ENCODE results near the gene HECTD4. TPM values are rescaled to one million over a fixed set of nuclear protein-coding genes. Genes with fewer than 3 reads are reported as not detected.

Gene HECTD4, protein sequence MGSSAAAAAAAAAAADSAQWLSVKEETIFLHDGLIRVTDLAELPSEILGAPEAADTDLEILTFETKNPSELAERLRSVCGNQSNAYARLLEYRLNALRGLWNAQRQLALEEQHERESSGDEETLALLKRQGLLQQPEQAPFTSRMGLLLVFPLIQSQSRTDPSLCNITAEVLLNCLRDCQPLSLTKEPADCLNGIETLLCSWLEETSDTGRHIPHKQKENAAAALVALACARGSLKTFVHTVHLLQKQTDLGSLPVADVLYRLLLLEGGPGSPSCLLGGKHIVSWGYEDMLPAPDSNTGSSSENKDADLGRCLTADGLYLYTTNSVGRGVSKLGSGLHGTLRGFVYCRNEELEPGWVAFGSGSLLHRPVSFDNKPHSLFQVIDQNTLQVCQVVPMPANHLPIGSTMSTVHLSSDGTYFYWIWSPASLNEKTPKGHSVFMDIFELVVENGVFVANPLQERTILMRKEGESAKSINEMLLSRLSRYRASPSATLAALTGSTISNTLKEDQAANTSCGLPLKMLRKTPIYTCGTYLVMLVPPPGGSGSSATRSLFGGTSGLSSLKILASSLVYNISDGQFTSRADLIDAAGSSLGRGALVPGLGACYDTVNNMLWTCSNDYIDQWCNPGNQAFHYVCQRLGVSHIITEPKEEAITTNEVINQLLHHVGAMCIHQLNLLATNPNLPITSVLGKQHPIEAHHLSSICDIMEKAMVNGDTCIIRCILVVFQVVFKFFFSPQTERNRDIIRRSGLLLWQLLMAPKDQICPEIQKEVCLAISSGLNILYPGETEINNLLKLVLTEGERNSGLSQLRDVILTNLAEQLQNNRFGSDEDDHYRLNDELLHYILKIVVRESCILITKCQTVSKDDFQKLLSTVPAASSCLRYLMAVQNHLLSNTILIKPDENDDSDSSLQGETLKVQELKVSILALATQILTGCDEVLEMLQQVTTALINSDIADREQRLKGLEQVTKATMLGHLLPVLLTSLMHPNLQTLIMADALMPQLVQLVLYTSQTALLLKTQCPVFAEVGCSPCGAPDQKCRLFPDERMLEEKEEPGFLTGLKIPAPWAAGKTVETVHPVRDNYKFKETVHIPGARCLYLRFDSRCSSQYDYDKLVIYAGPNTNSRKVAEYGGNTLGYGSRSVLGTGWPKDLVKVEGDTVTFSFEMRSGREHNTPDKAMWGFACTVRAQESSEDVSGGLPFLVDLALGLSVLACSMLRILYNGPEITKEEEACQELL (N-terminal part only)
- 10 to 100 TPM; 15.9 to 72.9 (median 45.2) TPM for total RNA-seq

DNA sequence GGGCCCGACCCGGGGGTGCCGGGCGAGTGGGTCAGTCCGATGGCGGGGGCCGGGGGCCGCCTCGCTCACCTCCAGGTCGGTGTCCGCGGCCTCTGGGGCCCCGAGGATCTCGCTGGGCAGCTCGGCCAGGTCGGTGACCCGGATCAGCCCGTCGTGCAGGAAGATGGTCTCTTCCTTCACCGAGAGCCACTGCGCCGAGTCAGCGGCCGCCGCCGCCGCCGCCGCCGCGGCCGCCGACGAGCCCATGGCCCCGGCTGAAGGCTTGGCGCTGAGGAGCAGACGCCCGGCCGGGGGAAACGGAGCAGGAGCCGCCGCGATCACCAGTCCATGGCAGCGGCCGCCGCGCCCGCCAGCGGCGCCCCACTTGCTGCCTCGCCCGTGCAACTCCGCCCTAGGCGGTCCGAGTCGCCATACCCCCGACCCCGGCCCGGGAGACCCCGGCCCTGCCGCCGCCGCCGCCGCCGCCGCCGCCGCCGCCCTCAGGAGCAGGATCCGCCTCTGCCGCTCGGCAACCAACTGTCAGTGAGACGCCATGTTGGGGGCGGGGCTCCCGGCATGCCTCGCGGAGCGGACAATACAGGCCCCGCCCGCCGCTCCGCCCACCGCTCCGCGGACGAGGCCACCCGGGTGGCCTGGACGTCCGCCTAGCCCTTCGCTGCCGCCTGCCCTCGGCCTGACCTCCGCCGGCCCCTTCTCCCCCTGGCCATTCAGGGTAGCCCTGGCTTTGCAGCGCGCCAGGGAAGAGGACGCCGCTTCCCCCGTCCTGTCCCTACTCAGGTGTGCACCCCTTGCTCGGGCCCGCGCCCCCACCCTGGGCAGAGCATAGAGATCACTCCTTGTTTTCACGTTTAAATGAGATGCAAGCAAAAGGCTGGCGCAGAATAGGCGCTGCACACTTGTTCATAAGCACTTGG lies at the start of gene HECTD4:
HECTD4 (minus strand) TSS at position 549 of the 914 bp plus-strand sequence; CDS start at position 246, 303 bp downstream.
- Histone ChIP-seq H3K27me3 (no peaks in the 10 kb centered on the region), H3K36me3 (no peaks in the 10 kb centered on the region), H3K9me3 (no peaks in the 10 kb centered on the region), H3K4me1 (peaks cover 0 to 15% of the 10 kb centered on the region in 2 donors), H3K27ac (peak within 1 kb of the TSS; percentile 71 to 89), H3K4me3 (peak within 1 kb of the TSS; percentile 60 to 89)
- TF ChIP-seq, protein P1, sequence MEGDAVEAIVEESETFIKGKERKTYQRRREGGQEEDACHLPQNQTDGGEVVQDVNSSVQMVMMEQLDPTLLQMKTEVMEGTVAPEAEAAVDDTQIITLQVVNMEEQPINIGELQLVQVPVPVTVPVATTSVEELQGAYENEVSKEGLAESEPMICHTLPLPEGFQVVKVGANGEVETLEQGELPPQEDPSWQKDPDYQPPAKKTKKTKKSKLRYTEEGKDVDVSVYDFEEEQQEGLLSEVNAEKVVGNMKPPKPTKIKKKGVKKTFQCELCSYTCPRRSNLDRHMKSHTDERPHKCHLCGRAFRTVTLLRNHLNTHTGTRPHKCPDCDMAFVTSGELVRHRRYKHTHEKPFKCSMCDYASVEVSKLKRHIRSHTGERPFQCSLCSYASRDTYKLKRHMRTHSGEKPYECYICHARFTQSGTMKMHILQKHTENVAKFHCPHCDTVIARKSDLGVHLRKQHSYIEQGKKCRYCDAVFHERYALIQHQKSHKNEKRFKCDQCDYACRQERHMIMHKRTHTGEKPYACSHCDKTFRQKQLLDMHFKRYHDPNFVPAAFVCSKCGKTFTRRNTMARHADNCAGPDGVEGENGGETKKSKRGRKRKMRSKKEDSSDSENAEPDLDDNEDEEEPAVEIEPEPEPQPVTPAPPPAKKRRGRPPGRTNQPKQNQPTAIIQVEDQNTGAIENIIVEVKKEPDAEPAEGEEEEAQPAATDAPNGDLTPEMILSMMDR (IDR thresholded peaks at IDR 0.05), result peak in 1 of 4 experiments; percentile 26
- peak; percentile 87 to 92 for TF ChIP-seq POLR2A (IDR thresholded peaks at IDR 0.05)
- intact Hi-C loops (cut with DNase I; ENCODE audit: low total_unique reads), result no loop called here
- DNase-seq, result peak; percentile 90 to 92

DNA sequence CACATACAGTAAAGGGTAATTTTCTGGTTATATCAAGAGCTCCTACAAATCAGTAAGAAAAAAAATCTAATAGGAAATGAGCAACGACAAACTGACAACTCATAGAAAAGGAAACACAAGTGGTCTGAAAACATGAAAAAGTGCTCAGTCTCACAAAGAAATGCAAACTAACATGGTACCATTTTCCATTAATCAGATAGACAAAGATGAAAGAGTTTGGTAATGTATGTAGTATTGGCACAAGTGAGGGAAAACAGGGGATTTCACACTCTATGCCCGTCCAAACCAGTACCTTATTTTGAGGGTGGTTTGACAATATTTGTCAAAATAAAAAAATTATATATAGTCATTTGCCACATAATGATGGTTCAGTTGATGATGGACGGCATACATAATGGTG lies 49.7 kb upstream of the HECTD4 start:
- Histone ChIP-seq H3K27ac (no peak overlapping the region), H3K36me3 (no peaks in the 10 kb centered on the region), H3K9me3 (no peaks in the 10 kb centered on the region), H3K4me1 (no peaks in the 10 kb centered on the region), H3K27me3 (no peaks in the 10 kb centered on the region), H3K4me3 (no peak overlapping the region)
- TF ChIP-seq POLR2A (IDR thresholded peaks at IDR 0.05), result no peak
- TF ChIP-seq, protein P1 (IDR thresholded peaks at IDR 0.05), result no peak
- DNase-seq, result no peak
- intact Hi-C loops (cut with DNase I; ENCODE audit: low total_unique reads), result no loop called here

DNA sequence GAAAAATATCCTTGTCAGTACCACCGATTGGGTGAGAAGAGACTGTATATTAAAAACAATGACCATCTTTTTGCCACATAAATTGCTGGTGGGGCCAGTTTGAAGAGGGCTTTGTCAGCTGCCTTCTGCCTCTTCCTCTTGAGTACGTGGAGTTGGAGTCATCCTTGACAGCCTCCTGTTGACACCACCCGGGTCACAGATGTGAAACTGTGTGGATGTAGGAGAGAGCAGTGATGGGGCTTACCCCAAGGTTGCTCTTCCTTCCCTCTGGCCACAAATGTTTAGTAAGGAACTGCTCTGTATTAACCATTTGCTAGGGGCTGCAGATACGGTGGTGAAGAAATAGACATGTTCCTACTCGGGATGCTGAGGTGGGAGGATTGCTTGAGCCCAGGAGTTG lies 48.7 kb upstream of the HECTD4 start:
- intact Hi-C loops (cut with DNase I; ENCODE audit: low total_unique reads), result no loop called here
- TF ChIP-seq POLR2A (IDR thresholded peaks at IDR 0.05), result no peak
- TF ChIP-seq, protein P1 (IDR thresholded peaks at IDR 0.05), result no peak

DNA sequence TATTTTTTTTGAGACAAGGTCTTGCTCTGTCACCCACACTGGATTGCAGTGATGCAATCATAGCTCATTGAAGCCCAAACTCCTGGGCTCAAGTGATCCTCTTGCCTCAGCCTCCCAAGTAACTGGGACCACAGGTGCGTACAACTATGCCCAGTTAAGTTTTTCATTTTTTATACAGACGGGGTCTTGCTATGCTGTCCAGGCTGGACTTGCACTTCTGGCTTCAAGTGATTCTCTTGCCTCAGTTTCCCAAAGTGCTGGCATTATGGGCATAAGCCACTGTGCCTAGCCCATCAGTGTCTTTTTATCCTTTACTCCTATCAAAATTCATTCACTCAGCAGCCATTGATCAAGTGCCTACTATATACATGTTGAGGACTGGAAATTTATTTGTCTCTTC lies 45.5 kb upstream of the HECTD4 start:
- H3K4me3 ChIP-seq, result no peak overlapping the region
- intact Hi-C loops (cut with DNase I; ENCODE audit: low total_unique reads), result no loop called here
- H3K27me3 ChIP-seq, result no peaks in the 10 kb centered on the region
- no peaks in the 10 kb centered on the region for H3K9me3 ChIP-seq
- TF ChIP-seq, protein P1 (IDR thresholded peaks at IDR 0.05), result no peak
- TF ChIP-seq POLR2A (IDR thresholded peaks at IDR 0.05), result no peak
- H3K27ac ChIP-seq, result no peak overlapping the region
- H3K36me3 ChIP-seq, result no peaks in the 10 kb centered on the region
- DNase-seq, result no peak
- H3K4me1 ChIP-seq, result no peaks in the 10 kb centered on the region

More for the DNA sequence above, 48.7 kb upstream of the HECTD4 start:
- no peak overlapping the region for H3K4me3 ChIP-seq
- H3K36me3 ChIP-seq, result no peaks in the 10 kb centered on the region
- DNase-seq, result no peak
- H3K27ac ChIP-seq, result no peak overlapping the region
- H3K27me3 ChIP-seq, result no peaks in the 10 kb centered on the region
- no peaks in the 10 kb centered on the region for H3K9me3 ChIP-seq
- no peaks in the 10 kb centered on the region for H3K4me1 ChIP-seq
